Spleen (tissue), 7 donors: ENCODE data around the gene TTC9.
A peak's percentile ranks its signal among the peaks of the same experiment; 100 is the strongest.

Experiments
- CTCF ChIP-seq, 11 experiments: fragments of 200-600 bp in 7 of 11; fragments of 450-650 bp in 4 of 11; sonication (generic) in 4 of 11; IDR thresholded peaks in 8 of 11; conservative IDR thresholded peaks in 3 of 11; 1 replicate in 7 of 11; 2 replicates in 4 of 11; pipeline versions ENCODE4 v1.4.0 to v1.8.0; 2016 to 2021; ENCODE audit warnings: antibody characterized with exemption in 11 of 11, inconsistent platforms in 4 of 11, mild to moderate bottlenecking in 1 of 11
- POLR2AphosphoS5 ChIP-seq, 3 donors: sonication (generic); formaldehyde crosslinking; IDR thresholded peaks; one replicate each; pipeline ENCODE4 v1.5.1; 2017; ENCODE audit warnings: antibody characterized with exemption in 3 of 3
- donor health status: DM: no; HTN: no; CAD: no; lungs with moderate emphysema.
- donor health status: DM: no; HTN: no; CAD: no.
- donor health status: DM: no; HTN: no; CAD: no.

- TF ChIP-seq POLR2AphosphoS5 (IDR thresholded peaks at IDR 0.05) (peak in 2 of 3 donors; percentile 73 to 88), CTCF (IDR thresholded peaks at IDR 0.05 in 8 of 11, conservative IDR thresholded peaks at IDR 0.05 in 3 of 11) (no peak)
These were observed 41.1 kb upstream of the TTC9 start, which contains the start of gene MED6 for GRCh38 chr14:70600382-70601157.
